Kidney tubule cell (primary cell): Measurements from ENCODE around the gene ADAMTS14.
A peak's percentile ranks its signal among the peaks of the same experiment; 100 is the strongest.

Experiments used
- DNase-seq: peaks from one replicate; pipeline ENCODE4 v3.0.0-alpha.2; 2018; ENCODE audit warnings: low spot score

Gene ADAMTS14

DNA sequence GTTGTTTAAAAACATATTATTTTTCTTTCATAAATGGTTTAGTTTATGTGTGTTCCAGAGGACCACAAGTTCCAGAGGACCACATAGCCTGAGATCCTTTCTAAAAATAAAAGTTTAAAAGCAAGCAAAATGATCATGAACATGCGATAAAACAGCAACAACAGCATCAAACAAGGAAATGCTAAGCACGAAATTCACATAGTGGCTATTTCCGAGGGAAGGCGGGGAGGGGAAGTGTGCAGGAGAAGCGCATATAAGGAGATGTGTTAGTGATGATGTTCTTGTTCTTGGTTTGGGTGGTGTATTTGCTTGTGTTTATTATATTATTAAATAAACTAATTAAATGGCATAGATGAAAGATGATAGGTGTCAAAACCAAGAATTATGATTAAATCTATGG, 111.7 kb downstream of the ADAMTS14 start:
- no peak for DNase-seq

DNA sequence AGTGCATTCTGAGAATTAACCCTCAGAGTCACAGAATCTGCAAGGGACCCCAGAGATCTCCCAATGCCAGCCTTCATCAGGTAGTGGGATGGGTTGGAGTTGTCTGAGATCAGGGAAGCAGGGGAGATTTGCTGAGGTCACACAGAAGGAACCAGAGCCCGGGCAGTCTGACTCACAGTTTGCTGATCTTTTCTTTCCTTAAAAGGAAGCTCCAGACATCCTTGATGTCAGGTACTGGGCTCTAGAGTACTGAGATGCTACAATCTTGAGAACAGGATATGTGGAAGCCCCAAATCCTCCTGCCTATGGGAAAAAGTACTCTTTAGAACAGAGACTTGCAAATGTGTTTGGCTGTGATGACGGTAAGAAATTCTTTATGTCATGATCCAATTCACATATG, 112.2 kb downstream of the ADAMTS14 start:
- DNase-seq = peak; percentile 66

DNA sequence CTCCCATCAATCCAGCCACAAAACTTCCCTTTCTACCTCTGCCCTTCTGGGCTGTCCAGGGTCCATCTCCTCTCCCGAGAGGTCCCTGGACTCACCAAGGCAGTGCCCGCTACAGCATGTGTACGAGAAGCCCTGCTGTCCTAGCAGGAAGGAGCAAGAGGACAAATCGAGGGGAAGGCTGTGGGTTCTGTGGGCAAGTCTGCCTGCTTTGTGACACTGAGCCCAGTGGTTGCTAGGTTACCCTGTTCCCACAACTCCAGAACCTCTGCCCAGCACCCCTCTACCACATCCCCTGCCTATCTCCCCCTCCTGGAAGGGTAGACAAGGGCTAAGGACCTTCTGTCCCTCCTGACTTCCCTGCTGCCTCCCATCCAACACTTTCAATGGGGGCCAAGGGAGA, 112.9 kb downstream of the ADAMTS14 start, which contains the start of gene TBATA:
TBATA (minus strand) TSS at position 188 of the 400 bp plus-strand sequence. CDS start 1,998 bp downstream, outside the sequence.
- DNase-seq = no peak

DNA sequence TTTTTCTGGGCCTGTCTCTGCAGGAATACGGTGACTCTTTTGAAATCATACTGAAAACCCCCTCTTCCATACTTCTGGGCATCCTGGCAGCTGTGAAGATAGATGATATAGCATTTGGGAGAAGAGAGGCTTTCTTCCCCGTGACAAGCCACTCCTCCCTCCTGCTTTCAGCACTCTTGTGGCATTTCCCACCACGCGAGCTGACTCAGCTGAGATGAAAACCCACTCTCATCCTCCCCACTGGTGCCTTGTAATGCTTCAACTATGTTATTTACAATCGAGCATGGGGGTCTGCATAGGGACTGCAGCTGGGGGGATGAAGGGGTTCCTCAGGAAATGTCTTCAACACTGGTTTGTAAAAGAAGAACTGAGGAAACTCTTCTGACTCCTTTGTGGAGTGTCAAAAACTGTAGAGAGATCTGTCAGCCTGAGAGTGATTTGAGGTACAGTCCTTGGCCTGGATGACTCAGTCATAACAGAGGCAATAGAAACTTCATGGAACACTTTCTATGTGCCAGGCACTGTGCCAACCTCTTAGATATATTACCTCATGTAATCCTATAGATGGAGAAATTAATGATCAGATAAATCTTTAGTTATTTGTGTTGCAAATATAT, 114.6 kb downstream of the ADAMTS14 start:
- peak; percentile 30 for DNase-seq

DNA sequence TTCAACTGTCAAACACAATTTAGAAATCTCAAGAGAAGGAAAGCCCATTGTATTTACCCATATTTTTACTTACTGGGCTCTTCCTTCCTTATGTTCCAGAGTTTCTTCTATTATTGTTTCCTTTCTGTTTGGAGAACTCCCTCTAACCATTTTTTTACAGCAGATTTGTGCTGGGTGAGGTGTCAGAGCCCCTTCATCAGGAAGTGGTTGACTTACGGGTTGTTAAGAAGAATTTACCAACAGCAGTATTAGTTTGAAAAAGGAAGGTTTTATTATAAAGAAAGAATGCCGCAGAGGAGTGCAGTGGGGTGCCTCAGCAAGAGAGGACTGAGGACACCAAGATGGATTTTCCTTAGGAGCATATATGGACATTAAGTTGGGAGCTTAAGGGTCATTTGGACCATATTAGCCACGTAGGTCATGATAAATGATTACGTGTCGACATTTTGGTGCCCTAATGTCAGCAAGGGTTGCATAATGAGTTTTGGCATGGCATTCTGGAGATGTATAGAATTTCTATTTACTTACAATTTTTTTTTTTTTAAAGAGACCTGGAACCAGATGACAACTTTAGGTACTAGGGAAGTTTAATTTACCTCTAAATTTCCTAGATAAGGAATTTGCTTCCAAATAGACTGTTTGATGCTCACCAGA, 119.2 kb downstream of the ADAMTS14 start:
- no peak for DNase-seq

DNA sequence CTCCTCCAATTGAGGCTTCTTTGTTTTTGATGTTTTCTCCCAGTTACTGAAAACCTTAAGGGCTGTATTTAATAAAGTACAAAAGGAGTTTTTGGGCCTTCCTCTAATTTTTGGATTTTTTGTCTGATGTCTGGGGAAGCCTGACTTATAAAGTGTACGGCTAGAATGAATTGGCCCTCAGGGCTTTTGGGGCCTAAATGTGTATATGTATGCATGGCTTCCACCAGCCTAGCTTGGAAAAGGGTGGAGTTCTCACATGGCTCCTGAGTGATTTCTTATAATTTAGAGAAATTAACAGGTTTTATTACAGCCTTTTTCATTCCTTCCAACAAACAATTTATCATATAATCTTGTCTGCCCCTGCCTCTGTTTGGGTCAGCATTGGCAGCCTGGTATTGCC, 123.3 kb downstream of the ADAMTS14 start:
- DNase-seq = no peak

- no peak for DNase-seq
Measured at GRCh38 chr10:70797840-70798239, 125.5 kb downstream of the ADAMTS14 start.

- no peak for DNase-seq
Measured at GRCh38 chr10:70799124-70799523, 126.8 kb downstream of the ADAMTS14 start.

- no peak for DNase-seq
Measured at GRCh38 chr10:70801854-70802253, 129.5 kb downstream of the ADAMTS14 start.

GRCh38 chr10:70803775-70804420, 131.6 kb downstream of the ADAMTS14 start:
- peak; percentile 74 for DNase-seq

GRCh38 chr10:70804421-70804808, 132.1 kb downstream of the ADAMTS14 start:
- DNase-seq = peak; percentile 90

DNA sequence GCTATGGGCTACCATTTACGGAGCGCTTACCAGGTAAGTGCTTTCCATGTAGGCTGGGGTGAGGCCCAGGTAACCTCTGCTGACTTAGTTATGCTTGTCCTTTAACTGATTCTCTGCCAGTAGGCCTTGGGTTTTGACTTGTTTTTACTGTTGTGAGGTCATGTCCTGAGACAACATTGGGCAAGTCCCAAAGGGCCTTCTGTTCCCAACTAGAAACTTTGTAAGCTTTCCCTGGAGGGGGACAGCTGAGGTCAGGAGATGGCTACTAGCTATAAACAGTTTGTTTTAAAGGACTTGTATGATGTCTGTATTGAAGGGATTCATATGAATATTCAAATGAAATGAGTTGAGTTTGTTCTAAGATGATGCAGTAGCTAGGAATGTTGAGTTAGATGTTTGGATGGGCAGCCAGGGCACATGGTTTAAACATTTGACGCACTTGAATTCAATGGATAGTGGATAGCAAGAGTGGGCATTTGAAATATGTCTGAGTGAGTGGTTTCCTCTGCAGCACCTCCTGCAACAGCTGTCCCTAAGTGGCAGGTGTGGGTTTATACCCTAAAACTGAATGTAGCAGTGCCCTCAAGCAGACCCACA, 133.4 kb downstream of the ADAMTS14 start:
- DNase-seq = peak; percentile 48

- no peak for DNase-seq
Measured at GRCh38 chr10:70806841-70807240, 134.5 kb downstream of the ADAMTS14 start.

DNA sequence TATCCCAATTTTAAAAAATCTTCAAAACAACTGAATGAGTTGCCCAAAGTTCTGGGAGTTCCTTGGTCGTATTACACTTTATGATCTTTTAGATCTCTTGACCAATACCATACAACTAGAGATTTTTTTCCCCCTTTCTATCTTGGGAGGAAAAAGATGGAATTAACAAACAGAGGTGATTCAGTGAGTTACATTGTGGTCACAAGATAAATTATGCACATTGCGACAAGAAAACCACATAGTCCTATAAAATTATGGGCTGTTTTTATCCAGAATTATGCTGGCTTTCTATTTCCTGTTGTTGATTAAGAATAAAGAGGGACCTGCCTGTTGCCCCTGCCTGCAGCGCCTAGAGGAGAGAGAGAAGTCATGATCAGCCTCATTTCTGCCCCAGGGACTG, 135.2 kb downstream of the ADAMTS14 start:
- DNase-seq = no peak

GRCh38 chr10:70809011-70809611, 136.8 kb downstream of the ADAMTS14 start:
- peak; percentile 28 for DNase-seq

DNA sequence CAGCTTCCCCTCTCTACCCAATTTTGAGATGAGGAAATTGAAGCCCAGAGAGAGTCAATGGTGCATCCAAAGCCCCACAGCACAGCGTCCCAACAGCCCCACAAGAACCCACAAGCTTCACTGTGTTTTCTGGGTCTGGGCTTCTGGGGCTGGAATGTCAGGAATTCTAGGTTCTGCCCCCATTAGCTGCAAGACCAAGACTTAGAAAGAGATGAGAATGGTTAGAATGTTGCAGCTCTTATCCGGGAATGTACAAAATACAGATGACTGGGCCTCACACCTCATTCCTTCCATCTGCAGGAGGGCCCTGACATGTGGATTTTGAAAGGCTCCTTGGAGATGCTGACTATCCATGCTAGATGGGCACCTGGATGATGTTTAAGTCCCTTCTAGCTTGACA, 137.4 kb downstream of the ADAMTS14 start:
- DNase-seq = no peak

- no peak for DNase-seq
Measured at GRCh38 chr10:70810967-70811366, 138.7 kb downstream of the ADAMTS14 start.

DNA sequence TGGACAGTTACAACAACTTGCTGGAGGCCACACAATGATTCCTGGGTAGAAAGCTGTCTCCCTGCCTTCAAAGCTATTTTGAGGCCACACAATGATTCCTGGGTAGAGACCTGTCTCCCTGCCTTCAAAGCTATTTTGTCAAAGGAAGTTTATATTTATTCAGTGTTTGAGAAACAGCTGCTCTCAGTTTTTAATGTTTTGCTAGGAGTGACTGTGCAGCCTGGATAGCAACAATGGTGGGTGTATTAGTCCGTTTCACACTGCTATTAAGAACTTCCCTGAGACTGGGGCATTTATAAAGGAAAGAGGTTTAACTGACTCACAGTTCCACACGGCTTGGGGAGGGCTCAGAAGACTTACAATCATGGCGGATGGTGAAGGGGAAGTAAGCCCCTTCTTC, 139.6 kb downstream of the ADAMTS14 start:
- DNase-seq = no peak
